WTC11 (cell line): ENCODE data around the gene ZFP36L1. TPM values are rescaled to one million over a fixed set of nuclear protein-coding genes. Genes with fewer than 3 reads are reported as not detected.

ENCODE experiments used
- ATAC-seq: fragments of 200-7000 bp; cut with Tn5 transposase; 2 replicates; pipeline ENCODE4 v1.10.0; 2021; ENCODE audit warnings: mild to moderate bottlenecking, moderate library complexity
- CTCF ChIA-PET: fragments of 300-600 bp; sonication (Branson Sonifier 250); formaldehyde crosslinking; loops from one replicate; lab custom pipeline; 2021; ENCODE audit warnings: antibody characterized with exemption; lab: Charles Lee
- POLR2A ChIA-PET: fragments of 350-600 bp; sonication (Branson Sonifier 250); formaldehyde crosslinking; loops from one replicate; lab custom pipeline; 2021; ENCODE audit warnings: antibody characterized with exemption; lab: Charles Lee
- DNase-seq: peaks from one replicate; pipeline ENCODE4 v3.0.0; 2021; ENCODE audit warnings: low spot score
- H3K27ac Mint-ChIP-seq: 2 replicates; pipeline ENCODE4 v1.8.0; 2021; ENCODE audit warnings: mixed read lengths
- H3K27me3 Mint-ChIP-seq: 2 replicates; pipeline ENCODE4 v1.8.0; 2021; ENCODE audit warnings: low read depth, mild to moderate bottlenecking, moderate library complexity, mixed read lengths
- H3K36me3 Mint-ChIP-seq: 2 replicates; pipeline ENCODE4 v1.8.0; 2021; ENCODE audit warnings: mixed read lengths
- H3K4me1 Mint-ChIP-seq: 2 replicates; pipeline ENCODE4 v1.8.0; 2022; ENCODE audit warnings: mixed read lengths
- H3K4me3 Mint-ChIP-seq: 2 replicates; pipeline ENCODE4 v1.8.0; 2021; ENCODE audit warnings: mild to moderate bottlenecking, moderate library complexity, mixed read lengths
- H3K9me3 Mint-ChIP-seq: 2 replicates; pipeline ENCODE4 v1.8.0; 2021; ENCODE audit warnings: mixed read lengths
- AR ChIP-seq: fragments of 250-450 bp; sonication (Bioruptor Pico); IDR thresholded peaks from 2 replicates; pipeline ENCODE4 v1.9.0; 2021; ENCODE audit warnings: mild to moderate bottlenecking
- CTCF ChIP-seq: fragments of 200-600 bp; IDR thresholded peaks from 2 replicates; pipeline ENCODE4 v1.8.0; 2022; ENCODE audit warnings: antibody characterized with exemption
- E2F1 ChIP-seq: sonication (generic); formaldehyde crosslinking; IDR thresholded peaks from 2 replicates; pipeline ENCODE4 v1.8.0; 2022; ENCODE audit warnings: mild to moderate bottlenecking, missing genetic modification reagents
- EMX1 ChIP-seq: fragments of 250-450 bp; sonication (Bioruptor Pico); IDR thresholded peaks from 2 replicates; pipeline ENCODE4 v1.8.0; 2021; ENCODE audit warnings: mild to moderate bottlenecking
- ETV6 ChIP-seq: sonication (generic); formaldehyde crosslinking; IDR thresholded peaks from 2 replicates; pipeline ENCODE4 v1.8.1; 2022; ENCODE audit warnings: mild to moderate bottlenecking, missing genetic modification reagents
- FOXK1 ChIP-seq: sonication (generic); formaldehyde crosslinking; IDR thresholded peaks from 2 replicates; pipeline ENCODE4 v1.8.0; 2022; ENCODE audit warnings: mild to moderate bottlenecking, moderate library complexity, missing genetic modification reagents
- GRHL2 ChIP-seq: fragments of 250-450 bp; sonication (Bioruptor Pico); IDR thresholded peaks from 2 replicates; pipeline ENCODE4 v1.8.0; 2022; ENCODE audit warnings: mild to moderate bottlenecking, moderate library complexity; ENCODE audit not compliant: insufficient replicate concordance, severe bottlenecking
- GTF2I ChIP-seq: fragments of 250-450 bp; sonication (Bioruptor Pico); conservative IDR thresholded peaks from 2 replicates; pipeline ENCODE4 v1.4.0; 2021; ENCODE audit warnings: mild to moderate bottlenecking
- KAT7 ChIP-seq: sonication (generic); formaldehyde crosslinking; IDR thresholded peaks from 2 replicates; pipeline ENCODE4 v1.8.1; 2023; ENCODE audit warnings: missing genetic modification reagents, mild to moderate bottlenecking, borderline replicate concordance
- MXD4 ChIP-seq: fragments of 250-450 bp; sonication (Bioruptor Pico); IDR thresholded peaks from 2 replicates; pipeline ENCODE4 v1.8.0; 2021; ENCODE audit warnings: mild to moderate bottlenecking, moderate library complexity, borderline replicate concordance
- NFATC4 ChIP-seq: fragments of 250-450 bp; sonication (Bioruptor Pico); IDR thresholded peaks from 2 replicates; pipeline ENCODE4 v1.9.0; 2021; ENCODE audit warnings: mild to moderate bottlenecking
- NR3C1 ChIP-seq: sonication (generic); formaldehyde crosslinking; conservative IDR thresholded peaks from 2 replicates; pipeline ENCODE4 v1.8.1; 2023; ENCODE audit warnings: low read depth, mild to moderate bottlenecking, missing genetic modification reagents
- PRRX2 ChIP-seq: fragments of 250-450 bp; sonication (Bioruptor Pico); IDR thresholded peaks from 2 replicates; pipeline ENCODE4 v1.8.0; 2021; ENCODE audit warnings: mild to moderate bottlenecking
- RORB ChIP-seq: fragments of 250-450 bp; sonication (Bioruptor Pico); IDR thresholded peaks from 2 replicates; pipeline ENCODE4 v1.9.0; 2021; ENCODE audit warnings: mild to moderate bottlenecking
- TEAD1 ChIP-seq: sonication (generic); formaldehyde crosslinking; IDR thresholded peaks from 2 replicates; pipeline ENCODE4 v1.8.0; 2022; ENCODE audit warnings: mild to moderate bottlenecking, missing genetic modification reagents
- total RNA-seq: library from RNA; stranded (reverse); gene quantifications from 3 replicates; pipeline ENCODE4 v1.2.3, GENCODE V29; 2021
- TF ChIP-seq, protein P1 (sequence below): sonication (generic); formaldehyde crosslinking; IDR thresholded peaks from 2 replicates; pipeline ENCODE4 v1.8.0; 2022; ENCODE audit warnings: missing genetic modification reagents
- TF ChIP-seq, protein P2 (sequence below): fragments of 250-450 bp; sonication (Bioruptor Pico); IDR thresholded peaks from 2 replicates; pipeline ENCODE4 v1.8.0; 2021; ENCODE audit warnings: mild to moderate bottlenecking
- TF ChIP-seq, protein P3 (sequence below): sonication (generic); formaldehyde crosslinking; conservative IDR thresholded peaks from 2 replicates; pipeline ENCODE4 v1.8.1; 2022; ENCODE audit warnings: mild to moderate bottlenecking, missing genetic modification reagents
- TF ChIP-seq, protein P4 (sequence below): sonication (generic); formaldehyde crosslinking; IDR thresholded peaks from 2 replicates; pipeline ENCODE4 v1.8.0; 2023; ENCODE audit warnings: mild to moderate bottlenecking, missing genetic modification reagents

ZFP36L1 gene
- total RNA-seq, 1 experiment from 2014 or later: 132 TPM

GRCh38 chr14:68741839-68742470 lies 50.9 kb downstream of the ZFP36L1 start (continued):
- TF ChIP-seq, protein P1, sequence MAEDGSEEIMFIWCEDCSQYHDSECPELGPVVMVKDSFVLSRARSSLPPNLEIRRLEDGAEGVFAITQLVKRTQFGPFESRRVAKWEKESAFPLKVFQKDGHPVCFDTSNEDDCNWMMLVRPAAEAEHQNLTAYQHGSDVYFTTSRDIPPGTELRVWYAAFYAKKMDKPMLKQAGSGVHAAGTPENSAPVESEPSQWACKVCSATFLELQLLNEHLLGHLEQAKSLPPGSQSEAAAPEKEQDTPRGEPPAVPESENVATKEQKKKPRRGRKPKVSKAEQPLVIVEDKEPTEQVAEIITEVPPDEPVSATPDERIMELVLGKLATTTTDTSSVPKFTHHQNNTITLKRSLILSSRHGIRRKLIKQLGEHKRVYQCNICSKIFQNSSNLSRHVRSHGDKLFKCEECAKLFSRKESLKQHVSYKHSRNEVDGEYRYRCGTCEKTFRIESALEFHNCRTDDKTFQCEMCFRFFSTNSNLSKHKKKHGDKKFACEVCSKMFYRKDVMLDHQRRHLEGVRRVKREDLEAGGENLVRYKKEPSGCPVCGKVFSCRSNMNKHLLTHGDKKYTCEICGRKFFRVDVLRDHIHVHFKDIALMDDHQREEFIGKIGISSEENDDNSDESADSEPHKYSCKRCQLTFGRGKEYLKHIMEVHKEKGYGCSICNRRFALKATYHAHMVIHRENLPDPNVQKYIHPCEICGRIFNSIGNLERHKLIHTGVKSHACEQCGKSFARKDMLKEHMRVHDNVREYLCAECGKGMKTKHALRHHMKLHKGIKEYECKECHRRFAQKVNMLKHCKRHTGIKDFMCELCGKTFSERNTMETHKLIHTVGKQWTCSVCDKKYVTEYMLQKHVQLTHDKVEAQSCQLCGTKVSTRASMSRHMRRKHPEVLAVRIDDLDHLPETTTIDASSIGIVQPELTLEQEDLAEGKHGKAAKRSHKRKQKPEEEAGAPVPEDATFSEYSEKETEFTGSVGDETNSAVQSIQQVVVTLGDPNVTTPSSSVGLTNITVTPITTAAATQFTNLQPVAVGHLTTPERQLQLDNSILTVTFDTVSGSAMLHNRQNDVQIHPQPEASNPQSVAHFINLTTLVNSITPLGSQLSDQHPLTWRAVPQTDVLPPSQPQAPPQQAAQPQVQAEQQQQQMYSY (CRISPR knock-in tag): no peak
- TF ChIP-seq E2F1 (CRISPR knock-in tag): no peak
- TF ChIP-seq GRHL2 (CRISPR knock-in tag): no peak
- TF ChIP-seq NR3C1 (CRISPR knock-in tag): no peak
- TF ChIP-seq ETV6: no peak
- TF ChIP-seq FOXK1 (CRISPR knock-in tag): no peak
- TF ChIP-seq GTF2I: no peak

DNA sequence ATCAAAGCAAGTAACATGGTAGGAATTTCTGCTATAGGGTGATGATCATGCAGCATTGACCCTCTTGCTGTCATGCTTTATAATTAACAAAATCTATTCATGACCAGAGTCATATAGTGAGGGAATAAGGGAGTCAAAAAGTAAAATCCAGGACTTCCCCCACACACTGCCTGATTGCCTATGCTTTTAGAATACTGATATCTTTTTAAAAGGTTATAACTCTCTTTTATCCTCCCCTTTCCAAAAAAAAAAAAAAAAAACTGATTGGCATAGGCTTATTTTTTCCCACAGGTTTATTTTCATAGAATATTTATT lies 51.4 kb downstream of the ZFP36L1 start:
- no peak overlapping the region for H3K4me3 Mint-ChIP-seq
- POLR2A ChIA-PET: no interaction called here
- peaks cover 5% of the 10 kb centered on the region; the same call in 1 of the 2 replicates for H3K36me3 Mint-ChIP-seq
- peaks cover 13% of the 10 kb centered on the region for H3K9me3 Mint-ChIP-seq
- H3K27ac Mint-ChIP-seq: no peak overlapping the region
- ATAC-seq: no peak
- CTCF ChIA-PET: interaction anchor here (0.7 kb wide), 1 partner anchor 77 kb away, joined by 3 read pairs; no protein-coding TSS in a partner anchor
- peaks cover 12% of the 10 kb centered on the region for H3K4me1 Mint-ChIP-seq
- H3K27me3 Mint-ChIP-seq: no peaks in the 10 kb centered on the region; the same call in 1 of the 2 replicates
- TF ChIP-seq AR (CRISPR knock-in tag) (no peak), KAT7 (CRISPR knock-in tag) (no peak), PRRX2 (no peak), NFATC4 (CRISPR knock-in tag) (no peak), EMX1 (CRISPR knock-in tag) (no peak), RORB (CRISPR knock-in tag) (no peak), MXD4 (CRISPR knock-in tag) (no peak), CTCF (no peak), TEAD1 (CRISPR knock-in tag) (no peak)
- TF ChIP-seq, protein P2, sequence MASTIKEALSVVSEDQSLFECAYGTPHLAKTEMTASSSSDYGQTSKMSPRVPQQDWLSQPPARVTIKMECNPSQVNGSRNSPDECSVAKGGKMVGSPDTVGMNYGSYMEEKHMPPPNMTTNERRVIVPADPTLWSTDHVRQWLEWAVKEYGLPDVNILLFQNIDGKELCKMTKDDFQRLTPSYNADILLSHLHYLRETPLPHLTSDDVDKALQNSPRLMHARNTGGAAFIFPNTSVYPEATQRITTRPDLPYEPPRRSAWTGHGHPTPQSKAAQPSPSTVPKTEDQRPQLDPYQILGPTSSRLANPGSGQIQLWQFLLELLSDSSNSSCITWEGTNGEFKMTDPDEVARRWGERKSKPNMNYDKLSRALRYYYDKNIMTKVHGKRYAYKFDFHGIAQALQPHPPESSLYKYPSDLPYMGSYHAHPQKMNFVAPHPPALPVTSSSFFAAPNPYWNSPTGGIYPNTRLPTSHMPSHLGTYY (CRISPR knock-in tag): no peak
- TF ChIP-seq, protein P3, sequence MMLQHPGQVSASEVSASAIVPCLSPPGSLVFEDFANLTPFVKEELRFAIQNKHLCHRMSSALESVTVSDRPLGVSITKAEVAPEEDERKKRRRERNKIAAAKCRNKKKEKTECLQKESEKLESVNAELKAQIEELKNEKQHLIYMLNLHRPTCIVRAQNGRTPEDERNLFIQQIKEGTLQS: no peak
- TF ChIP-seq, protein P4, sequence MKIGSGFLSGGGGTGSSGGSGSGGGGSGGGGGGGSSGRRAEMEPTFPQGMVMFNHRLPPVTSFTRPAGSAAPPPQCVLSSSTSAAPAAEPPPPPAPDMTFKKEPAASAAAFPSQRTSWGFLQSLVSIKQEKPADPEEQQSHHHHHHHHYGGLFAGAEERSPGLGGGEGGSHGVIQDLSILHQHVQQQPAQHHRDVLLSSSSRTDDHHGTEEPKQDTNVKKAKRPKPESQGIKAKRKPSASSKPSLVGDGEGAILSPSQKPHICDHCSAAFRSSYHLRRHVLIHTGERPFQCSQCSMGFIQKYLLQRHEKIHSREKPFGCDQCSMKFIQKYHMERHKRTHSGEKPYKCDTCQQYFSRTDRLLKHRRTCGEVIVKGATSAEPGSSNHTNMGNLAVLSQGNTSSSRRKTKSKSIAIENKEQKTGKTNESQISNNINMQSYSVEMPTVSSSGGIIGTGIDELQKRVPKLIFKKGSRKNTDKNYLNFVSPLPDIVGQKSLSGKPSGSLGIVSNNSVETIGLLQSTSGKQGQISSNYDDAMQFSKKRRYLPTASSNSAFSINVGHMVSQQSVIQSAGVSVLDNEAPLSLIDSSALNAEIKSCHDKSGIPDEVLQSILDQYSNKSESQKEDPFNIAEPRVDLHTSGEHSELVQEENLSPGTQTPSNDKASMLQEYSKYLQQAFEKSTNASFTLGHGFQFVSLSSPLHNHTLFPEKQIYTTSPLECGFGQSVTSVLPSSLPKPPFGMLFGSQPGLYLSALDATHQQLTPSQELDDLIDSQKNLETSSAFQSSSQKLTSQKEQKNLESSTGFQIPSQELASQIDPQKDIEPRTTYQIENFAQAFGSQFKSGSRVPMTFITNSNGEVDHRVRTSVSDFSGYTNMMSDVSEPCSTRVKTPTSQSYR: no peak
- no peak for DNase-seq
